ENCODE results near the gene KIAA0040.

- TF ChIP-seq CTCF (IDR thresholded peaks at IDR 0.05; ENCODE audit: poor library complexity, severe bottlenecking), result no peak
- TF ChIP-seq RAD21 (conservative IDR thresholded peaks at IDR 0.05), result no peak
These were observed 12.6 kb downstream of the KIAA0040 start for GRCh38 chr1:175179837-175180590.
